ENCODE results near the gene OXSR1. TPM values are rescaled to one million over a fixed set of nuclear protein-coding genes. Genes with fewer than 3 reads are reported as not detected.

OXSR1 gene
- total RNA-seq, 2 donors from 2014 or later = 21.2 to 32.7 TPM

DNA sequence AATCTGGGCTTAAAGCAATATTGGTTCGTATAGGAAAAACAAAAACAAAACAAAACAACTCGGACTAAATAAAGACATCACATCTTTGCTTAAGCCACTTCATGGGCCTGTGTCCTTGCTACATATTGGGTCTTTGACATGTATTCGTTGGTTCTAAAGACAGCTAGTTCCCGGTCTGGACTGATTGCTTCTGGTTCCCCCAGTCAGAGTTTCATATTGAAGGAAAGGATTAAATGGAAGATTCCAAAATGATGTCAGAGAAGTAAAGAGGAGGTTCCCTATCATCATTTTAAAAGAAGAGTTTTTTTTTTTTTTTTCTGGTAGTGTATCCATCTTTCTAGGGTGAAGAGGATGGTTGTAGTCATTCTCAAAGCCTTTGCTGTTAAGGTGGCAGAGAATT, 2.3 kb downstream of the OXSR1 start:
- no peak overlapping the region for H3K27ac ChIP-seq
- intact Hi-C loops (cut with DNase I) = no loop called here
- no peak for TF ChIP-seq POLR2A (IDR thresholded peaks at IDR 0.05)
- TF ChIP-seq POLR2AphosphoS5 (IDR thresholded peaks at IDR 0.05) = no peak
- no peak for TF ChIP-seq CTCF (IDR thresholded peaks at IDR 0.05)

DNA sequence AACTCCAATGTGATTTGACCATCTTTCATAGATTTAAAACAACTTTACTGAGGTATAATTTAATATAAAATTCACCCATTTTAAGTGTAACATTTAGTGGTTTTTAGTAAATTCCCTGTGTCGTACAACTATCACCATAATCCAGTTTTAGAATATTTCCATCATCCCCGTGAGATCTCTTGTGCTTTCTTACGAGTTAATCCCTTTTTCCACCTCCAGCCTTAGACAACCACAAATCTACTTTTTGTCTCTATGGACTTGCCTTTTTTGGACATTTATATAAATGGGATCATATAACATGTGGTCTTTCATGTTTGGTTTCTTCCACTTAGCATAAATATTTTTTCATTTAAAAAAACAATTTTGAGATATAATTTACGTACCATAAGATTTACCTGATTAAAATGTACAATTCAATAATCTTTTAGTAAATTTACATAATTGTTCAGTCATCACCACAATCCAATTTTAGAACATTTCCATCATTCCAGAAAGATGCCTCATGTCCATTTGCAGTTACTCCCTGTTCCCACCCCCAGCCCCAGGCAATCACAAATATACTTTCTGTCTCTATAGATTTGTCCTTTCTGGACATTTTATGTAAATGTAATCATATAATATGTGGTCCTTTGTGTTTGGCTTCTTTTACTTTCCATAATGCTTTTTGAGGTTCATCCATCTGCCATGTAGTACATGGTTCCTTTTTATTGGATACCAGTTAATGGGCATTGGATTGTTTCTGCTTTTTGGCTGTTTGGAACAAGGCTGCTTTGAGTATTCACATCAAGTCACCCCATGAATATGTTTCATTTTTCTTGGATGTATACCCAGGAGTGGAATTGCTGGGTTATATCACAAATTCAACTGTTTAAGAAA, 3.1 kb downstream of the OXSR1 start:
- no peak overlapping the region for H3K27ac ChIP-seq
- no peak overlapping the region for H3K4me3 ChIP-seq
- intact Hi-C loops (cut with DNase I) = no loop called here
- H3K9me3 ChIP-seq = no peaks in the 10 kb centered on the region
- no peak for TF ChIP-seq POLR2AphosphoS5 (IDR thresholded peaks at IDR 0.05)
- TF ChIP-seq CTCF (IDR thresholded peaks at IDR 0.05) = no peak
- no peak for TF ChIP-seq POLR2A (IDR thresholded peaks at IDR 0.05)
- H3K36me3 ChIP-seq = no peaks in the 10 kb centered on the region
- DNase-seq (ENCODE audit: low spot score) = no peak
- 95% methylated on average over 4 of the region's 4 CpGs for WGBS
- no peaks in the 10 kb centered on the region for H3K4me1 ChIP-seq (replicated peaks)
- H3K27me3 ChIP-seq (replicated peaks; ENCODE audit: insufficient read depth) = no peaks in the 10 kb centered on the region

More for the DNA sequence above, 2.3 kb downstream of the OXSR1 start:
- H3K9me3 ChIP-seq = no peaks in the 10 kb centered on the region
- no peak overlapping the region for H3K4me3 ChIP-seq
- H3K4me1 ChIP-seq (replicated peaks) = no peaks in the 10 kb centered on the region
- no peak for DNase-seq (ENCODE audit: low spot score)
- no peaks in the 10 kb centered on the region for H3K36me3 ChIP-seq
- H3K27me3 ChIP-seq (replicated peaks; ENCODE audit: insufficient read depth) = no peaks in the 10 kb centered on the region
- WGBS = 90% methylated on average over 4 of the region's 4 CpGs

- WGBS = 87% methylated on average over 1 of the region's 1 CpG
- Histone ChIP-seq H3K9me3 (no peaks in the 10 kb centered on the region), H3K27ac (no peak overlapping the region), H3K4me3 (no peak overlapping the region), H3K27me3 (replicated peaks; ENCODE audit: insufficient read depth) (no peaks in the 10 kb centered on the region), H3K4me1 (replicated peaks) (no peaks in the 10 kb centered on the region), H3K36me3 (no peaks in the 10 kb centered on the region)
- no peak for TF ChIP-seq POLR2AphosphoS5 (IDR thresholded peaks at IDR 0.05)
- TF ChIP-seq CTCF (IDR thresholded peaks at IDR 0.05) = no peak
- intact Hi-C loops (cut with DNase I) = no loop called here
- no peak for DNase-seq (ENCODE audit: low spot score)
These were observed 3.6 kb downstream of the OXSR1 start for GRCh38 chr3:38169027-38169317.

- H3K27ac ChIP-seq = no peak overlapping the region
- no peak for TF ChIP-seq CTCF (IDR thresholded peaks at IDR 0.05)
- H3K27me3 ChIP-seq (replicated peaks; ENCODE audit: insufficient read depth) = no peaks in the 10 kb centered on the region
- WGBS = 82% methylated on average over 4 of the region's 4 CpGs
- intact Hi-C loops (cut with DNase I) = no loop called here
- no peak for DNase-seq (ENCODE audit: low spot score)
- no peaks in the 10 kb centered on the region for H3K36me3 ChIP-seq
- no peak overlapping the region for H3K4me3 ChIP-seq
- H3K4me1 ChIP-seq (replicated peaks) = no peaks in the 10 kb centered on the region
- no peaks in the 10 kb centered on the region for H3K9me3 ChIP-seq
These were observed 5.4 kb downstream of the OXSR1 start for GRCh38 chr3:38170722-38171121.

DNA sequence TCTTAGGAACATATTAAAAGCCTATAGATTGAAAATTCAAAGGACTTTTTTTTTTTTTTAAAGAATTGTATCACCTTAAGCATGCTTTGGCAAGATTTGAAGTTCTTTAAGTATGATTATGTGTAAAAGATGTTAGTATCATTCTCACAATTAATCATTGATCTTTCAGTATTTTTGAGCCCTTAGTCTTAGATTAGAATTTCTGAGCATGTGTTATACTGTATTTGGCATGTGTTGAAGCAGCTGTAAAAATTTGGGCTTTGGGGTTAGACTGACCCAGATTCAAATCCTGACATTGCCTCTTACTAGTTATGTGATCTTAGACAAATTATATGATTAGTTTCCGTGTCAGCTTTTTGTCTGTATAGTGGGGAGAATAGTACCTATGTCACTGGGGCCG, 6.3 kb downstream of the OXSR1 start:
- H3K4me3 ChIP-seq = no peak overlapping the region
- no peaks in the 10 kb centered on the region for H3K4me1 ChIP-seq (replicated peaks)
- no peak for DNase-seq (ENCODE audit: low spot score)
- H3K27me3 ChIP-seq (replicated peaks; ENCODE audit: insufficient read depth) = no peaks in the 10 kb centered on the region
- no peaks in the 10 kb centered on the region for H3K9me3 ChIP-seq
- WGBS = 88% methylated on average over 2 of the region's 2 CpGs
- no peak overlapping the region for H3K27ac ChIP-seq
- TF ChIP-seq CTCF (IDR thresholded peaks at IDR 0.05) = no peak
- no peak for TF ChIP-seq POLR2A (IDR thresholded peaks at IDR 0.05)
- TF ChIP-seq POLR2AphosphoS5 (IDR thresholded peaks at IDR 0.05) = no peak
- H3K36me3 ChIP-seq = no peaks in the 10 kb centered on the region
- intact Hi-C loops (cut with DNase I) = no loop called here
